GM19328 (cell line): Measurements from ENCODE around the gene OR10P1.
A peak's percentile ranks its signal among the peaks of the same experiment; 100 is the strongest.
"Not testable (repeated sequence)": the region's sequence is repeated elsewhere in the genome, so short reads cannot be mapped to it uniquely, and the experiment has no call there.

ENCODE experiments used
- ATAC-seq: cut with Tn5 transposase; IDR thresholded peaks from one replicate; pipeline ENCODE4 v1.9.1; 2021; ENCODE audit warnings: mild to moderate bottlenecking, moderate library complexity; ENCODE audit not compliant: unreplicated experiment

OR10P1 gene

GRCh38 chr12:55636853-55637252 is at the start of gene OR10P1:
Gene OR10P1 (plus strand): TSS chr12:55636892. CDS start chr12:55636892, 0 bp downstream.
- no peak for ATAC-seq

- ATAC-seq: not testable (repeated sequence)
These were observed 46.5 kb upstream of the OR10P1 start for GRCh38 chr12:55590152-55590551.

- ATAC-seq: no peak
These were observed 28.7 kb upstream of the OR10P1 start for GRCh38 chr12:55607821-55608594.

GRCh38 chr12:55610598-55610997 is 26.1 kb upstream of the OR10P1 start:
- no peak for ATAC-seq

GRCh38 chr12:55612646-55613045 is 24.0 kb upstream of the OR10P1 start:
- no peak for ATAC-seq

- ATAC-seq: no peak
These were observed 21.9 kb upstream of the OR10P1 start for GRCh38 chr12:55614764-55615163.

- peak; percentile 76 for ATAC-seq
These were observed 17.1 kb upstream of the OR10P1 start for GRCh38 chr12:55619354-55620138.

- no peak for ATAC-seq
These were observed 12.6 kb upstream of the OR10P1 start for GRCh38 chr12:55624056-55624455.

GRCh38 chr12:55626154-55626553 is 10.5 kb upstream of the OR10P1 start:
- ATAC-seq: no peak

GRCh38 chr12:55629058-55629841 is 7.4 kb upstream of the OR10P1 start:
- no peak for ATAC-seq

- ATAC-seq: no peak
These were observed 5.6 kb upstream of the OR10P1 start for GRCh38 chr12:55631056-55631455.

GRCh38 chr12:55631733-55632132 is 5.0 kb upstream of the OR10P1 start:
- no peak for ATAC-seq

- ATAC-seq: no peak
These were observed 3.5 kb upstream of the OR10P1 start for GRCh38 chr12:55633151-55633550.

GRCh38 chr12:55636116-55636655 is 506 bp upstream of the OR10P1 start:
- ATAC-seq: no peak

GRCh38 chr12:55637467-55637866 is 775 bp downstream of the OR10P1 start:
- ATAC-seq: no peak

- no peak for ATAC-seq
These were observed 4.9 kb downstream of the OR10P1 start for GRCh38 chr12:55641595-55641994.

- no peak for ATAC-seq
These were observed 5.6 kb downstream of the OR10P1 start for GRCh38 chr12:55642267-55642666.

GRCh38 chr12:55642669-55643068 is 6.0 kb downstream of the OR10P1 start:
- ATAC-seq: peak; percentile 39

GRCh38 chr12:55644591-55644990 is 7.9 kb downstream of the OR10P1 start:
- ATAC-seq: no peak

- ATAC-seq: no peak
These were observed 10.3 kb downstream of the OR10P1 start for GRCh38 chr12:55647027-55647426.
